Measurements from ENCODE around the gene TMEM62. TPM values are rescaled to one million over a fixed set of nuclear protein-coding genes. Genes with fewer than 3 reads are reported as not detected.
A peak's percentile ranks its signal among the peaks of the same experiment; 100 is the strongest.

The TMEM62 gene
- total and polyA plus RNA-seq, 2 experiments from 2014 or later: 8.6 to 9.1 TPM

- Histone ChIP-seq H3K27ac (no peak overlapping the region), H3K4me1 (ENCODE audit: low read depth) (no peaks in the 10 kb centered on the region), H3K4me3 (no peak overlapping the region), H3K9me3 (ENCODE audit: low read depth) (no peaks in the 10 kb centered on the region), H3K27me3 (no peaks in the 10 kb centered on the region), H3K36me3 (peaks cover 7% of the 10 kb centered on the region)
- no peak for DNase-seq (ENCODE audit: low read depth in 1 of 2, low spot score in 1 of 2)
- no peak for TF ChIP-seq CTCF (IDR thresholded peaks at IDR 0.05; ENCODE audit: low read depth, low read length)
These were observed 11.1 kb downstream of the TMEM62 start for GRCh38 chr15:43144512-43144911.

GRCh38 chr15:43146184-43146583, 12.8 kb downstream of the TMEM62 start:
- no peaks in the 10 kb centered on the region for H3K4me1 ChIP-seq (ENCODE audit: low read depth)

GRCh38 chr15:43150191-43150929, 17.0 kb downstream of the TMEM62 start:
- TF ChIP-seq CTCF (IDR thresholded peaks at IDR 0.05; ENCODE audit: low read depth, low read length): no peak
- no peak overlapping the region for H3K27ac ChIP-seq
- no peaks in the 10 kb centered on the region for H3K4me1 ChIP-seq (ENCODE audit: low read depth)
- no peaks in the 10 kb centered on the region for H3K27me3 ChIP-seq
- no peaks in the 10 kb centered on the region for H3K9me3 ChIP-seq (ENCODE audit: low read depth)
- peak in 1 of 2 donors; percentile 84 for DNase-seq (ENCODE audit: low read depth in 1 of 2, low spot score in 1 of 2)
- peaks cover 11% of the 10 kb centered on the region for H3K36me3 ChIP-seq
- no peak overlapping the region for H3K4me3 ChIP-seq

More at GRCh38 chr15:43146184-43146583, 12.8 kb downstream of the TMEM62 start:
- Histone ChIP-seq H3K27ac (no peak overlapping the region), H3K36me3 (peaks cover 7% of the 10 kb centered on the region), H3K27me3 (no peaks in the 10 kb centered on the region), H3K4me3 (no peak overlapping the region), H3K9me3 (ENCODE audit: low read depth) (no peaks in the 10 kb centered on the region)
- TF ChIP-seq CTCF (IDR thresholded peaks at IDR 0.05; ENCODE audit: low read depth, low read length): no peak
- no peak for DNase-seq (ENCODE audit: low read depth in 1 of 2, low spot score in 1 of 2)

- DNase-seq (ENCODE audit: low read depth in 1 of 2, low spot score in 1 of 2): no peak
- Histone ChIP-seq H3K4me1 (ENCODE audit: low read depth) (no peaks in the 10 kb centered on the region), H3K27ac (no peak overlapping the region), H3K36me3 (peaks cover 14% of the 10 kb centered on the region), H3K4me3 (no peak overlapping the region), H3K27me3 (no peaks in the 10 kb centered on the region), H3K9me3 (ENCODE audit: low read depth) (no peaks in the 10 kb centered on the region)
- no peak for TF ChIP-seq CTCF (IDR thresholded peaks at IDR 0.05; ENCODE audit: low read depth, low read length)
These were observed 18.3 kb downstream of the TMEM62 start for GRCh38 chr15:43151688-43152087.

GRCh38 chr15:43153269-43153668, 19.9 kb downstream of the TMEM62 start:
- no peak overlapping the region for H3K4me3 ChIP-seq
- no peaks in the 10 kb centered on the region for H3K4me1 ChIP-seq (ENCODE audit: low read depth)
- peaks cover 14% of the 10 kb centered on the region for H3K36me3 ChIP-seq
- H3K9me3 ChIP-seq (ENCODE audit: low read depth): no peaks in the 10 kb centered on the region
- TF ChIP-seq CTCF (IDR thresholded peaks at IDR 0.05; ENCODE audit: low read depth, low read length): no peak
- no peaks in the 10 kb centered on the region for H3K27me3 ChIP-seq
- H3K27ac ChIP-seq: no peak overlapping the region
- DNase-seq (ENCODE audit: low read depth in 1 of 2, low spot score in 1 of 2): no peak
